Measurements from ENCODE around the gene WDR36.

DNA sequence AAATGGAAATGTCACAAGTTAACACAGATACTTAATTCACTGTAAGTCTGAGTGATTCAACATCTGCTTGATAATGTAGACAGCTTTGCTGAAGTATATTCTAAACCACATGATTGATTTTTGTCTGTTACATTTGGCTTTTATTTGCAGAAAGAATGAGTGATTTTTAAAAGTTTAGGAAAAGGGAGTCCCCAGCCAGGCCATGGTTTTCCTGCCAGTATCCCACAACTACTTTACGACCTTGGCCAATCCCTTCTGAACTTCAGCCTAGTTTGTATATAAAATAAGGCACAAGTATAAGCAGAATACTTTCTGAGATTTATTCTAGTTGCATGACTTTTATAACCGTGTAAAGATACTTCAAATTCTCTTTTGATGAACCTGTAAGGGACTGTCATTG, 27.1 kb downstream of the WDR36 start:
- TF ChIP-seq, protein P1, sequence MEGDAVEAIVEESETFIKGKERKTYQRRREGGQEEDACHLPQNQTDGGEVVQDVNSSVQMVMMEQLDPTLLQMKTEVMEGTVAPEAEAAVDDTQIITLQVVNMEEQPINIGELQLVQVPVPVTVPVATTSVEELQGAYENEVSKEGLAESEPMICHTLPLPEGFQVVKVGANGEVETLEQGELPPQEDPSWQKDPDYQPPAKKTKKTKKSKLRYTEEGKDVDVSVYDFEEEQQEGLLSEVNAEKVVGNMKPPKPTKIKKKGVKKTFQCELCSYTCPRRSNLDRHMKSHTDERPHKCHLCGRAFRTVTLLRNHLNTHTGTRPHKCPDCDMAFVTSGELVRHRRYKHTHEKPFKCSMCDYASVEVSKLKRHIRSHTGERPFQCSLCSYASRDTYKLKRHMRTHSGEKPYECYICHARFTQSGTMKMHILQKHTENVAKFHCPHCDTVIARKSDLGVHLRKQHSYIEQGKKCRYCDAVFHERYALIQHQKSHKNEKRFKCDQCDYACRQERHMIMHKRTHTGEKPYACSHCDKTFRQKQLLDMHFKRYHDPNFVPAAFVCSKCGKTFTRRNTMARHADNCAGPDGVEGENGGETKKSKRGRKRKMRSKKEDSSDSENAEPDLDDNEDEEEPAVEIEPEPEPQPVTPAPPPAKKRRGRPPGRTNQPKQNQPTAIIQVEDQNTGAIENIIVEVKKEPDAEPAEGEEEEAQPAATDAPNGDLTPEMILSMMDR (IDR thresholded peaks at IDR 0.05) = no peak
- TF ChIP-seq POLR2A (IDR thresholded peaks at IDR 0.05) (no peak), POLR2AphosphoS5 (IDR thresholded peaks at IDR 0.05) (no peak), EP300 (IDR thresholded peaks at IDR 0.05) (no peak)

All from gastroesophageal sphincter (tissue), 3 donors.